K562 (cell line): ENCODE results near the gene SKP2. TPM values are rescaled to one million over a fixed set of nuclear protein-coding genes. Genes with fewer than 3 reads are reported as not detected.

ENCODE experiments used
- ARNT ChIP-seq, 2 experiments: fragments of 450-650 bp; IDR thresholded peaks; 2 replicates each; pipeline ENCODE4 v1.6.1; 2016; ENCODE audit warnings: mild to moderate bottlenecking in 1 of 2
- CREM ChIP-seq: IDR thresholded peaks from 2 replicates; pipeline ENCODE4 v1.6.1; 2014; ENCODE audit warnings: antibody characterized with exemption, low read depth
- DPF2 ChIP-seq: fragments of 450-650 bp; IDR thresholded peaks from 2 replicates; pipeline ENCODE4 v1.6.1; 2016
- LCOR ChIP-seq: sonication (generic); formaldehyde crosslinking; IDR thresholded peaks from 2 replicates; pipeline ENCODE4 v1.8.0; 2022; ENCODE audit warnings: mild to moderate bottlenecking, missing genetic modification reagents
- LEF1 ChIP-seq: fragments of 450-650 bp; IDR thresholded peaks from 2 replicates; pipeline ENCODE4 v1.6.1; 2016; ENCODE audit warnings: mild to moderate bottlenecking
- NCOA1 ChIP-seq: fragments of 450-650 bp; IDR thresholded peaks from 2 replicates; pipeline ENCODE4 v1.6.1; 2016; ENCODE audit warnings: low read depth
- OTX1 ChIP-seq: fragments of 450-650 bp; formaldehyde crosslinking; IDR thresholded peaks from 2 replicates; pipeline ENCODE4 v1.4.0; 2022; ENCODE audit warnings: mild to moderate bottlenecking
- RBFOX2 ChIP-seq: fragments of 200-400 bp; formaldehyde crosslinking; IDR thresholded peaks from 2 replicates; pipeline ENCODE4 v1.6.1; 2017; ENCODE audit warnings: low read depth, mild to moderate bottlenecking, low read length, moderate library complexity
- SMAD2 ChIP-seq: fragments of 150-350 bp; IDR thresholded peaks from 2 replicates; pipeline ENCODE4 v1.6.1; 2014; ENCODE audit warnings: low read depth, mild to moderate bottlenecking, low read length
- SNIP1 ChIP-seq: fragments of 450-650 bp; IDR thresholded peaks from 2 replicates; pipeline ENCODE4 v1.7.1; 2017; ENCODE audit warnings: low read depth, mild to moderate bottlenecking
- TRIM28 ChIP-seq: fragments of 450-650 bp; IDR thresholded peaks from 2 replicates; pipeline ENCODE4 v1.6.1; 2017
- TSC22D4 ChIP-seq: fragments of 450-650 bp; IDR thresholded peaks from 2 replicates; pipeline ENCODE4 v1.6.1; 2016; ENCODE audit warnings: missing genetic modification characterization, missing biosample characterization, control low read depth
- ZNF644 ChIP-seq: fragments of 200-800 bp; sonication (Bioruptor generic); IDR thresholded peaks from 2 replicates; pipeline ENCODE4 v1.6.1; 2016; ENCODE audit warnings: low read depth, missing genetic modification characterization, missing compliant biosample characterization
- ZNF668 ChIP-seq: fragments of 250-450 bp; sonication (Bioruptor Pico); IDR thresholded peaks from 2 replicates; pipeline ENCODE4 v1.8.0; 2022; ENCODE audit warnings: mild to moderate bottlenecking, inconsistent platforms
- ZNF696 ChIP-seq: fragments of 250-450 bp; sonication (Bioruptor Pico); conservative IDR thresholded peaks from 2 replicates; pipeline ENCODE4 v1.4.0; 2020; ENCODE audit warnings: mild to moderate bottlenecking, moderate library complexity
- polyA plus RNA-seq, 8 experiments: library from polyadenylated mRNA; depleted of rRNA in 4 of 8; stranded (reverse) in 5 of 8; unstranded in 3 of 8; fragments of >200 nt; fragmentation: Nextera tagmentation in 2 of 8; fragmentation: Illumina TruSeq in 1 of 8; extraction: Ambion mirVana in 2 of 8; extraction: Trizol in 1 of 8; gene quantifications; 2 replicates each; pipeline versions ENCODE4 v1.2.1 to v1.2.3, GENCODE V29; 2011 to 2014; ENCODE audit warnings: inconsistent platforms in 1 of 8, missing spikeins in 1 of 8
- total RNA-seq, 7 experiments: library from RNA; depleted of rRNA in 6 of 7; stranded (reverse); fragments of >200 nt in 6 of 7; fragmentation: Illumina TruSeq in 2 of 7; extraction: Trizol in 2 of 7; gene quantifications; 2 replicates each; pipeline versions ENCODE4 v1.2.1 to v1.2.3, GENCODE V29; 2011 to 2021; ENCODE audit warnings: low replicate concordance in 1 of 7
- TF ChIP-seq, protein P1 (sequence below), 3 experiments: IDR thresholded peaks in 2 of 3; conservative IDR thresholded peaks in 1 of 3; 2 replicates each; pipeline ENCODE4 v1.5.1; 2011 to 2012; ENCODE audit warnings: low read length in 3 of 3, mild to moderate bottlenecking in 3 of 3, control low read depth in 2 of 3, improper control_type of control experiment in 1 of 3, inconsistent platforms in 1 of 3, low read depth in 1 of 3, mixed read lengths in 1 of 3, moderate library complexity in 1 of 3; ENCODE audit not compliant: insufficient read depth in 2 of 3
- TF ChIP-seq, protein P2 (sequence below): fragments of 200-800 bp; sonication (Bioruptor generic); IDR thresholded peaks from 2 replicates; pipeline ENCODE4 v1.6.1; 2017; ENCODE audit warnings: missing genetic modification characterization, missing compliant biosample characterization
- TF ChIP-seq, protein P3 (sequence below): fragments of 250-450 bp; sonication (Bioruptor Pico); IDR thresholded peaks from 2 replicates; pipeline ENCODE4 v1.8.0; 2022; ENCODE audit warnings: inconsistent platforms, mild to moderate bottlenecking, moderate library complexity, borderline replicate concordance
- TF ChIP-seq, protein P4 (sequence below), 2 experiments: fragments of 150-350 bp in 1 of 2; IDR thresholded peaks; 2 replicates each; pipeline ENCODE4 v1.6.1; 2012 to 2016; ENCODE audit warnings: low read depth in 2 of 2, low read length in 2 of 2, mild to moderate bottlenecking in 1 of 2, moderate library complexity in 1 of 2

Gene SKP2
- total and polyA plus RNA-seq, 9 of the 15 experiments (the other 6 are each of a cell fraction or from before 2014, with no cell fraction given): 30.0 to 97.5 (median 80.8) TPM

DNA sequence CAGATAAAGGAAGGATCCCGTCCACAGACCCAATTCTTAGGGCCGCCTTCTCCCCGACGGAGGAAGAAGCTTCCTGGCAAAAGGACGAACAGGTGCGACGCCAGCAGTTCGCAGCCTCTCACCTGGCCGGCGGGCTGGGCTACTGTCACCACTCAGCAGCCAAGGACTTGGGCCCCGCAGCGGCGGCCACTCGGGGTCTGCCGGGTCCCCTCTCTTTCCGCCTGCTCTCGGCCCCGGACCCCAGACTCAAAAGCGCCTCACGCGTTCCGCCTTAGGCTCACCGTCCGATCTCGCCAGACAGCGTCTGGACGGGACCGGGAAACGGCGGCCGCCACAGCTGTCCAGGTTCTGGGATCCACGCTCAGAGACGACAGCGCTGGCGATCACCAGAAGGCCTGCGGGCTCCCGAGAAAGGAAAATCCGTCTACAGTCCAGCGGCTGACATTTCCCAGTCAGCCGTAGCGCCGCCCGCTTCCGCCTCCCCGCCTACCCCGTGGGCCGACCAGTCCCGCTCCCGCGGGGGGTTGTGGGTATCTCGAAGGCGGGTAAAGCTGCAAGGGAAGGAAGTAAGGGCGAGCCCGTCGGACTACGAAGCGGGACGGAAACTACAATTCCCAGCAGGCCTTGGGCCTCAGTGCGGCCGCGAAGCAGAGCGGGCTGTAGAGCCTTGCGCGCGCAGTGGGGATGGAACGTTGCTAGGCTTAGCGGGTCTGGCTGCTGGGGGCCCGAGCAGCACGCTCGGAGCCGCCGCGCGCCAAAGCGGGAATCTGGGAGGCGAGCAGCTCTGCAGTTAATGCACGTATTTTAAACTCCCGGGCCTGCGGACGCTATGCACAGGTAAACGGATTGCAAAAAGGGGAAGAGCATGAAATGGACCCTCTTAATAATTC lies at the start of gene SKP2, which contains the start of gene LMBRD2 (continued):
- TF ChIP-seq, protein P1, sequence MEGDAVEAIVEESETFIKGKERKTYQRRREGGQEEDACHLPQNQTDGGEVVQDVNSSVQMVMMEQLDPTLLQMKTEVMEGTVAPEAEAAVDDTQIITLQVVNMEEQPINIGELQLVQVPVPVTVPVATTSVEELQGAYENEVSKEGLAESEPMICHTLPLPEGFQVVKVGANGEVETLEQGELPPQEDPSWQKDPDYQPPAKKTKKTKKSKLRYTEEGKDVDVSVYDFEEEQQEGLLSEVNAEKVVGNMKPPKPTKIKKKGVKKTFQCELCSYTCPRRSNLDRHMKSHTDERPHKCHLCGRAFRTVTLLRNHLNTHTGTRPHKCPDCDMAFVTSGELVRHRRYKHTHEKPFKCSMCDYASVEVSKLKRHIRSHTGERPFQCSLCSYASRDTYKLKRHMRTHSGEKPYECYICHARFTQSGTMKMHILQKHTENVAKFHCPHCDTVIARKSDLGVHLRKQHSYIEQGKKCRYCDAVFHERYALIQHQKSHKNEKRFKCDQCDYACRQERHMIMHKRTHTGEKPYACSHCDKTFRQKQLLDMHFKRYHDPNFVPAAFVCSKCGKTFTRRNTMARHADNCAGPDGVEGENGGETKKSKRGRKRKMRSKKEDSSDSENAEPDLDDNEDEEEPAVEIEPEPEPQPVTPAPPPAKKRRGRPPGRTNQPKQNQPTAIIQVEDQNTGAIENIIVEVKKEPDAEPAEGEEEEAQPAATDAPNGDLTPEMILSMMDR (IDR thresholded peaks at IDR 0.05 in 2 of 3, conservative IDR thresholded peaks at IDR 0.05 in 1 of 3; ENCODE audit: insufficient read depth in 2 of 3, low read depth in 1 of 3, low read length in 3 of 3): no peak; a peak in 1 of 6 replicates
- TF ChIP-seq CREM (peak; percentile 90), ZNF696 (CRISPR knock-in tag) (no peak), DPF2 (no peak), SMAD2 (no peak), LEF1 (no peak), LCOR (CRISPR knock-in tag) (peak; percentile 83), ZNF644 (tag) (peak; percentile 67), OTX1 (no peak), TRIM28 (peak; percentile 84), NCOA1 (no peak), SNIP1 (no peak), ARNT (IDR thresholded peaks at IDR 0.05) (no peak), RBFOX2 (peak; percentile 91), ZNF668 (CRISPR knock-in tag) (no peak), TSC22D4 (tag) (no peak)
- TF ChIP-seq, protein P2, sequence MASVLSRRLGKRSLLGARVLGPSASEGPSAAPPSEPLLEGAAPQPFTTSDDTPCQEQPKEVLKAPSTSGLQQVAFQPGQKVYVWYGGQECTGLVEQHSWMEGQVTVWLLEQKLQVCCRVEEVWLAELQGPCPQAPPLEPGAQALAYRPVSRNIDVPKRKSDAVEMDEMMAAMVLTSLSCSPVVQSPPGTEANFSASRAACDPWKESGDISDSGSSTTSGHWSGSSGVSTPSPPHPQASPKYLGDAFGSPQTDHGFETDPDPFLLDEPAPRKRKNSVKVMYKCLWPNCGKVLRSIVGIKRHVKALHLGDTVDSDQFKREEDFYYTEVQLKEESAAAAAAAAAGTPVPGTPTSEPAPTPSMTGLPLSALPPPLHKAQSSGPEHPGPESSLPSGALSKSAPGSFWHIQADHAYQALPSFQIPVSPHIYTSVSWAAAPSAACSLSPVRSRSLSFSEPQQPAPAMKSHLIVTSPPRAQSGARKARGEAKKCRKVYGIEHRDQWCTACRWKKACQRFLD (CRISPR knock-in tag): peak; percentile 65
- TF ChIP-seq, protein P3, sequence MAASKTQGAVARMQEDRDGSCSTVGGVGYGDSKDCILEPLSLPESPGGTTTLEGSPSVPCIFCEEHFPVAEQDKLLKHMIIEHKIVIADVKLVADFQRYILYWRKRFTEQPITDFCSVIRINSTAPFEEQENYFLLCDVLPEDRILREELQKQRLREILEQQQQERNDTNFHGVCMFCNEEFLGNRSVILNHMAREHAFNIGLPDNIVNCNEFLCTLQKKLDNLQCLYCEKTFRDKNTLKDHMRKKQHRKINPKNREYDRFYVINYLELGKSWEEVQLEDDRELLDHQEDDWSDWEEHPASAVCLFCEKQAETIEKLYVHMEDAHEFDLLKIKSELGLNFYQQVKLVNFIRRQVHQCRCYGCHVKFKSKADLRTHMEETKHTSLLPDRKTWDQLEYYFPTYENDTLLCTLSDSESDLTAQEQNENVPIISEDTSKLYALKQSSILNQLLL (CRISPR knock-in tag): no peak
- TF ChIP-seq, protein P4, sequence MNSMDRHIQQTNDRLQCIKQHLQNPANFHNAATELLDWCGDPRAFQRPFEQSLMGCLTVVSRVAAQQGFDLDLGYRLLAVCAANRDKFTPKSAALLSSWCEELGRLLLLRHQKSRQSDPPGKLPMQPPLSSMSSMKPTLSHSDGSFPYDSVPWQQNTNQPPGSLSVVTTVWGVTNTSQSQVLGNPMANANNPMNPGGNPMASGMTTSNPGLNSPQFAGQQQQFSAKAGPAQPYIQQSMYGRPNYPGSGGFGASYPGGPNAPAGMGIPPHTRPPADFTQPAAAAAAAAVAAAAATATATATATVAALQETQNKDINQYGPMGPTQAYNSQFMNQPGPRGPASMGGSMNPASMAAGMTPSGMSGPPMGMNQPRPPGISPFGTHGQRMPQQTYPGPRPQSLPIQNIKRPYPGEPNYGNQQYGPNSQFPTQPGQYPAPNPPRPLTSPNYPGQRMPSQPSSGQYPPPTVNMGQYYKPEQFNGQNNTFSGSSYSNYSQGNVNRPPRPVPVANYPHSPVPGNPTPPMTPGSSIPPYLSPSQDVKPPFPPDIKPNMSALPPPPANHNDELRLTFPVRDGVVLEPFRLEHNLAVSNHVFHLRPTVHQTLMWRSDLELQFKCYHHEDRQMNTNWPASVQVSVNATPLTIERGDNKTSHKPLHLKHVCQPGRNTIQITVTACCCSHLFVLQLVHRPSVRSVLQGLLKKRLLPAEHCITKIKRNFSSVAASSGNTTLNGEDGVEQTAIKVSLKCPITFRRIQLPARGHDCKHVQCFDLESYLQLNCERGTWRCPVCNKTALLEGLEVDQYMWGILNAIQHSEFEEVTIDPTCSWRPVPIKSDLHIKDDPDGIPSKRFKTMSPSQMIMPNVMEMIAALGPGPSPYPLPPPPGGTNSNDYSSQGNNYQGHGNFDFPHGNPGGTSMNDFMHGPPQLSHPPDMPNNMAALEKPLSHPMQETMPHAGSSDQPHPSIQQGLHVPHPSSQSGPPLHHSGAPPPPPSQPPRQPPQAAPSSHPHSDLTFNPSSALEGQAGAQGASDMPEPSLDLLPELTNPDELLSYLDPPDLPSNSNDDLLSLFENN (IDR thresholded peaks at IDR 0.05; ENCODE audit: low read depth in 2 of 2, low read length in 2 of 2): peak in 1 of 2 experiments; percentile 51; a peak in 1 of 4 replicates
